Measurements from ENCODE around the gene KMT2E. TPM values are rescaled to one million over a fixed set of nuclear protein-coding genes. Genes with fewer than 3 reads are reported as not detected.

KMT2E gene
- total RNA-seq, 1 experiment from 2014 or later = 38.2 TPM

GRCh38 chr7:105098863-105099515, 85.0 kb downstream of the KMT2E start:
- H3K27me3 Mint-ChIP-seq (ENCODE audit: low read depth) = no peaks in the 10 kb centered on the region
- DNase-seq = no peak
- no peaks in the 10 kb centered on the region for H3K4me1 Mint-ChIP-seq
- WGBS (ENCODE audit: extremely low coverage, insufficient read length, low lambda C conversion rate) = no CpG with 5 or more reads among the region's 2 CpGs
- no peak overlapping the region for H3K56ac ChIP-seq (ENCODE audit: insufficient read length, low read depth, low read length)
- H3K79me2 ChIP-seq (ENCODE audit: insufficient read depth, low read length) = no peaks in the 10 kb centered on the region
- H4K20me1 ChIP-seq (ENCODE audit: control insufficient read depth, insufficient read depth, insufficient read length) = no peaks in the 10 kb centered on the region
- H3K4ac ChIP-seq (ENCODE audit: low read depth, low read length) = no peak overlapping the region
- H3K18ac ChIP-seq (ENCODE audit: insufficient read length, low read depth, low read length) = no peak overlapping the region
- no peak overlapping the region for H2BK120ac ChIP-seq (ENCODE audit: low read depth, low read length, poor library complexity, severe bottlenecking)
- H3K27ac ChIP-seq (ENCODE audit: insufficient read length, low read depth, low read length) = no peak overlapping the region
- H3K23me2 ChIP-seq (ENCODE audit: insufficient read length, low read depth, low read length, poor library complexity, severe bottlenecking) = no peaks in the 10 kb centered on the region
- no peaks in the 10 kb centered on the region for H3K4me1 ChIP-seq (ENCODE audit: insufficient read depth, low read length)
- no peak overlapping the region for H3K4me3 Mint-ChIP-seq
- no peak overlapping the region for H2BK12ac ChIP-seq (ENCODE audit: insufficient read length, low read depth, low read length)
- H2BK5ac ChIP-seq (ENCODE audit: insufficient read length, low read length) = no peak overlapping the region
- no peaks in the 10 kb centered on the region for H3K9me3 ChIP-seq (ENCODE audit: control insufficient read depth, low read depth, low read length)
- H4K8ac ChIP-seq (replicated peaks; ENCODE audit: insufficient read length, low read depth, low read length) = no peak overlapping the region
- H3K36me3 Mint-ChIP-seq (ENCODE audit: insufficient read depth in 1 of 3, low read depth in 3 of 3) = peaks cover 3 to 41% (median 38%) of the 10 kb centered on the region in 3 experiments; a peak in 6 of 7 replicates
- H2AFZ ChIP-seq (ENCODE audit: low read length) = no peak overlapping the region
- H2BK20ac ChIP-seq (ENCODE audit: low read depth, low read length, poor library complexity, severe bottlenecking) = no peak overlapping the region
- no peak overlapping the region for H3K23ac ChIP-seq (ENCODE audit: insufficient read length, low read depth, low read length)
- no peak overlapping the region for H2BK15ac ChIP-seq (ENCODE audit: low read depth, low read length)
- H3K9ac ChIP-seq (ENCODE audit: extremely low read depth, insufficient read length, low read length) = no peak overlapping the region
- H3T11ph ChIP-seq (ENCODE audit: low read length) = no peak overlapping the region
- no peak overlapping the region for H2AK5ac ChIP-seq (ENCODE audit: insufficient read length, low read length)
- no peak overlapping the region for H3K14ac ChIP-seq (ENCODE audit: insufficient read depth, low read length)
- H3K27me3 ChIP-seq (ENCODE audit: insufficient read depth, low read length) = no peaks in the 10 kb centered on the region
- no peaks in the 10 kb centered on the region for H3K79me1 ChIP-seq (ENCODE audit: insufficient read depth, low read depth, low read length, poor library complexity, severe bottlenecking)
- H4K91ac ChIP-seq (ENCODE audit: insufficient read length, low read depth, low read length) = no peak overlapping the region
- no peak overlapping the region for H3K27ac Mint-ChIP-seq
- TF ChIP-seq CTCF (conservative IDR thresholded peaks at IDR 0.05) = no peak
- no peaks in the 10 kb centered on the region for H3K9me3 Mint-ChIP-seq
- H3K4me2 ChIP-seq (ENCODE audit: insufficient read depth, insufficient read length, low read length) = no peak overlapping the region
- no peak overlapping the region for H4K5ac ChIP-seq (ENCODE audit: insufficient read length, low read depth, low read length)
